Fibroblast of lung (primary cell): ENCODE data around the gene VPS37D. TPM values are rescaled to one million over a fixed set of nuclear protein-coding genes. Genes with fewer than 3 reads are reported as not detected.

Experiments used
- DNase-seq, 2 donors: peaks; one replicate each; pipeline versions ENCODE4 v3.0.0 to v3.0.0-alpha.2; 2010; ENCODE audit warnings: low read depth in 2 of 2
- H2AFZ ChIP-seq: 2 replicates; pipeline ENCODE4 v1.5.1; 2012; ENCODE audit warnings: low read length, control low read depth, inconsistent platforms
- H3K27ac ChIP-seq: 2 replicates; pipeline ENCODE4 v1.5.1; 2011; ENCODE audit warnings: low read length, control low read depth; ENCODE audit not compliant: insufficient read depth
- H3K27me3 ChIP-seq: 2 replicates; pipeline ENCODE4 v1.5.1; 2011; ENCODE audit warnings: mild to moderate bottlenecking, low read length; ENCODE audit not compliant: control insufficient read depth, insufficient read depth
- H3K36me3 ChIP-seq: 2 replicates; pipeline ENCODE4 v1.5.1; 2011; ENCODE audit warnings: low read length; ENCODE audit not compliant: control insufficient read depth, insufficient read depth
- H3K4me1 ChIP-seq: 2 replicates; pipeline ENCODE4 v1.5.1; 2011; ENCODE audit warnings: low read length; ENCODE audit not compliant: control insufficient read depth, insufficient read depth; ENCODE audit errors: extremely low read depth
- H3K4me2 ChIP-seq: 2 replicates; pipeline ENCODE4 v1.5.1; 2011; ENCODE audit warnings: low read length, control low read depth; ENCODE audit not compliant: insufficient read depth; ENCODE audit errors: extremely low read depth
- H3K4me3 ChIP-seq, 4 experiments: fragments of 200-600 bp in 1 of 4; sonication (generic) in 1 of 4; replicated peaks in 1 of 4; 2 replicates each; pipeline ENCODE4 v1.5.1; 2011 to 2016; ENCODE audit warnings: low read length in 4 of 4, low read depth in 3 of 4, mild to moderate bottlenecking in 3 of 4, control low read depth in 2 of 4, inconsistent platforms in 1 of 4, mixed read lengths in 1 of 4; ENCODE audit not compliant: insufficient read depth in 1 of 4; ENCODE audit errors: control extremely low read depth in 1 of 4
- H3K79me2 ChIP-seq: 2 replicates; pipeline ENCODE4 v1.5.1; 2012; ENCODE audit warnings: mild to moderate bottlenecking, low read length, inconsistent platforms; ENCODE audit not compliant: control insufficient read depth, insufficient read depth
- H3K9ac ChIP-seq: 2 replicates; pipeline ENCODE4 v1.5.1; 2011; ENCODE audit warnings: mild to moderate bottlenecking, low read length, control low read depth; ENCODE audit not compliant: insufficient read depth
- H3K9me3 ChIP-seq: 2 replicates; pipeline ENCODE4 v1.5.1; 2012; ENCODE audit warnings: low read depth, low read length; ENCODE audit not compliant: control insufficient read depth, insufficient read depth
- H4K20me1 ChIP-seq: 2 replicates; pipeline ENCODE4 v1.5.1; 2011; ENCODE audit warnings: low read length; ENCODE audit not compliant: control insufficient read depth, insufficient read depth; ENCODE audit errors: extremely low read depth
- CTCF ChIP-seq, 2 donors: IDR thresholded peaks in 1 of 2; conservative IDR thresholded peaks in 1 of 2; 1 replicate in 1 of 2; 2 replicates in 1 of 2; pipeline ENCODE4 v1.5.1; 2011 to 2012; ENCODE audit warnings: low read length in 2 of 2, control low read depth in 1 of 2, inconsistent platforms in 1 of 2, low read depth in 1 of 2, mild to moderate bottlenecking in 1 of 2
- EZH2 ChIP-seq: IDR thresholded peaks from 2 replicates; pipeline ENCODE4 v1.5.1; 2012; ENCODE audit warnings: low read length, control low read depth, mild to moderate bottlenecking; ENCODE audit errors: missing control alignments
- polyA plus RNA-seq, 2 donors: library from polyadenylated mRNA; depleted of rRNA in 1 of 2; stranded (reverse) in 1 of 2; unstranded in 1 of 2; fragments of >200 nt; gene quantifications; 2 replicates each; pipeline ENCODE4 v1.2.1, GENCODE V29; 2011 to 2012; ENCODE audit warnings: missing spikeins in 1 of 2
- total RNA-seq: library from RNA; depleted of rRNA; stranded (reverse); fragments of >200 nt; gene quantifications from 2 replicates; pipeline ENCODE4 v1.2.1, GENCODE V29; 2014

The VPS37D gene
- total and polyA plus RNA-seq, 2 donors (not counting 1 experiment from before 2014, with no cell fraction given), result 0.87 to 6.8 TPM

DNA sequence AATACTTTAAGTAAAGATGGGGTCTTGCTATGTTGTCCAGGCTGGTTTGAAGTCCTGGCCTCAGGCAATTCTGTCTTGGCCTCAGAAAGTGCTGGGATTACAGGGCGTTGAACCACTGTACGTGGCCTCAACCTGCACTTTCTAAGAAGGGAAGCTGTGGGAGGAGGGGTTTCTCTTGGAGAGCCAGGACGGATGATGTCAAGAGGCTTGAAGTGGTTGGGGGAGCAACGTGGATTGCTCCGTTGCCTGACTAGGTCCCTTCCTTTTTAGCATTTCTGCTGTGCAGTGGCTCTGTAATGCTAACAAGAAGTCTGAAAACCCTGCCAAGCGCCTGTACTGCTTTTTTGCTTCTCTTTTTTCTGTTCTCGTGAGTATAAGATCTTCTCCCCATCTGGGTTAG is 23.0 kb downstream of the VPS37D start:
- H3K27ac ChIP-seq, result no peak overlapping the region
- peaks cover 15% of the 10 kb centered on the region for H3K36me3 ChIP-seq
- peaks cover 2% of the 10 kb centered on the region for H3K79me2 ChIP-seq

GRCh38 chr7:73696372-73696771 is 28.7 kb downstream of the VPS37D start:
- Histone ChIP-seq H3K27ac (no peak overlapping the region), H3K27me3 (no peaks in the 10 kb centered on the region), H3K79me2 (no peaks in the 10 kb centered on the region), H3K4me2 (no peak overlapping the region), H3K9ac (no peak overlapping the region), H2AFZ (no peak overlapping the region), H3K36me3 (peaks cover 29% of the 10 kb centered on the region), H4K20me1 (no peaks in the 10 kb centered on the region), H3K4me3 (no peak overlapping the region), H3K4me1 (no peaks in the 10 kb centered on the region), H3K9me3 (no peaks in the 10 kb centered on the region)
- DNase-seq, result no peak
- TF ChIP-seq CTCF (conservative IDR thresholded peaks at IDR 0.05 in 1 of 2, IDR thresholded peaks at IDR 0.05 in 1 of 2; ENCODE audit: low read depth in 1 of 2, low read length in 2 of 2), result no peak
- TF ChIP-seq EZH2, result no peak

More for the DNA sequence above, 23.0 kb downstream of the VPS37D start:
- Histone ChIP-seq H3K27me3 (no peaks in the 10 kb centered on the region), H3K9me3 (no peaks in the 10 kb centered on the region), H2AFZ (no peak overlapping the region), H3K9ac (no peak overlapping the region), H3K4me2 (no peak overlapping the region), H3K4me1 (no peaks in the 10 kb centered on the region), H4K20me1 (no peaks in the 10 kb centered on the region), H3K4me3 (no peak overlapping the region)
- TF ChIP-seq EZH2 (no peak), CTCF (conservative IDR thresholded peaks at IDR 0.05 in 1 of 2, IDR thresholded peaks at IDR 0.05 in 1 of 2; ENCODE audit: low read depth in 1 of 2, low read length in 2 of 2) (no peak)
- DNase-seq, result no peak

DNA sequence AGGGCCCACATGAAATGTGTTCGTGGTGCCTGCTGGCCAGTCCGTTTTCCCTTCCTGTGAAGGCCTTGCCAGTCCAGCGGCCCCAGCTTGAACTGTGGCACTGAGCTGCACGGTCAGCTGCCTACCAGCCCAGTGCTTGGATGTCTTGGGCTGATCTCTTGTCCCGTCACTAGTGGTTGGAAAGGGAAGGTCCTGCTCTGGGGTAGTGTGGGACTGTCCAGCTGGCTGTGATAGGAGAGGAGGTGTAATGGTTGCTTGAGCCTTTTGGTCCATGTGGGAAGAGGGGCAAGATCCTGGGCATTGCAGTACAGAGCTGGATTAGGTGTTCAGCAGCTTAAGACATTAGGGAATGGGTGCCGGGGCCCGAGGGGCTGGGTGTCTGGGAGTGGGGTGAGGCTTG is 30.8 kb downstream of the VPS37D start:
- TF ChIP-seq EZH2 (no peak), CTCF (conservative IDR thresholded peaks at IDR 0.05 in 1 of 2, IDR thresholded peaks at IDR 0.05 in 1 of 2; ENCODE audit: low read depth in 1 of 2, low read length in 2 of 2) (no peak)
- H3K9ac ChIP-seq, result no peak overlapping the region
- no peaks in the 10 kb centered on the region for H3K27me3 ChIP-seq
- no peak overlapping the region for H3K4me2 ChIP-seq
- H3K79me2 ChIP-seq, result no peaks in the 10 kb centered on the region
- no peak overlapping the region for H3K4me3 ChIP-seq
- H3K9me3 ChIP-seq, result no peaks in the 10 kb centered on the region
- no peaks in the 10 kb centered on the region for H4K20me1 ChIP-seq
- no peak for DNase-seq
- H3K4me1 ChIP-seq, result no peaks in the 10 kb centered on the region
- no peak overlapping the region for H3K27ac ChIP-seq
- H3K36me3 ChIP-seq, result peaks cover 37% of the 10 kb centered on the region
- no peak overlapping the region for H2AFZ ChIP-seq
